B cell (primary cell): Measurements from ENCODE around the gene ARHGAP32. TPM values are rescaled to one million over a fixed set of nuclear protein-coding genes. Genes with fewer than 3 reads are reported as not detected.

ENCODE experiments used
- ATAC-seq: fragments of 200-7000 bp; cut with Tn5 transposase; one replicate; pipeline ENCODE4 v1.10.0; 2021; ENCODE audit warnings: low read depth, mild to moderate bottlenecking, moderate number of reproducible peaks, moderate library complexity
- CTCF ChIA-PET: fragments of 350-600 bp; sonication (Branson Sonifier 250); formaldehyde crosslinking; loops from one replicate; lab custom pipeline; 2021; ENCODE audit warnings: antibody characterized with exemption, inconsistent platforms; lab: Charles Lee
- POLR2A ChIA-PET: fragments of 350-600 bp; sonication (Branson Sonifier 250); formaldehyde crosslinking; loops from one replicate; lab custom pipeline; 2021; ENCODE audit warnings: antibody characterized with exemption; lab: Charles Lee
- DNase-seq: peaks from one replicate; pipeline ENCODE4 v3.0.0; 2013
- H2AFZ ChIP-seq: 2 replicates; pipeline ENCODE4 v1.6.1; 2012; ENCODE audit warnings: mild to moderate bottlenecking, low read depth, low read length; ENCODE audit not compliant: insufficient read depth, poor library complexity, severe bottlenecking
- H3K27ac ChIP-seq, 2 donors: 1 replicate in 1 of 2; 2 replicates in 1 of 2; pipeline ENCODE4 v1.5.1; 2012 to 2013; ENCODE audit warnings: low read length in 2 of 2, mild to moderate bottlenecking in 2 of 2, moderate library complexity in 1 of 2
- H3K27me3 ChIP-seq, 4 experiments: fragments of 200-600 bp in 1 of 4; sonication (generic) in 1 of 4; replicated peaks in 1 of 4; 1 replicate in 2 of 4; 2 replicates in 2 of 4; pipeline versions ENCODE4 v1.6.1 to v1.7.0; 2013 to 2016; ENCODE audit warnings: low read length in 3 of 4, mild to moderate bottlenecking in 2 of 4, mixed read lengths in 1 of 4, moderate library complexity in 1 of 4; ENCODE audit not compliant: insufficient read depth in 4 of 4, control insufficient read depth in 3 of 4; ENCODE audit errors: control extremely low read depth in 1 of 4
- H3K36me3 ChIP-seq, 2 experiments: replicated peaks in 1 of 2; 1 replicate in 1 of 2; 2 replicates in 1 of 2; pipeline versions ENCODE4 v1.6.1 to v1.7.1; 2013; ENCODE audit warnings: low read length in 1 of 2; ENCODE audit not compliant: insufficient read depth in 2 of 2, control insufficient read depth in 1 of 2; ENCODE audit errors: control extremely low read depth in 1 of 2, extremely low read depth in 1 of 2
- H3K4me1 ChIP-seq, 2 donors: fragments of 200-600 bp in 1 of 2; sonication (generic) in 1 of 2; 1 replicate in 1 of 2; 2 replicates in 1 of 2; pipeline versions ENCODE4 v1.5.1 to v1.6.1; 2013 to 2017; ENCODE audit warnings: low read length in 2 of 2; ENCODE audit not compliant: control insufficient read depth in 2 of 2, insufficient read depth in 2 of 2
- H3K4me2 ChIP-seq: replicated peaks from 2 replicates; pipeline ENCODE3; 2012; ENCODE audit warnings: mild to moderate bottlenecking, low read depth, low read length; ENCODE audit not compliant: poor library complexity, severe bottlenecking
- H3K4me3 ChIP-seq, 5 experiments: fragments of 200-600 bp in 1 of 5; sonication (generic) in 1 of 5; 1 replicate in 3 of 5; 2 replicates in 2 of 5; pipeline versions ENCODE4 v1.5.1 to v1.7.0; 2011 to 2016; ENCODE audit warnings: low read length in 4 of 5, mild to moderate bottlenecking in 4 of 5, low read depth in 2 of 5, control low read depth in 1 of 5, moderate library complexity in 1 of 5; ENCODE audit not compliant: insufficient read depth in 1 of 5; ENCODE audit errors: control extremely low read depth in 1 of 5, extremely low read depth in 1 of 5
- H3K79me2 ChIP-seq: fragments of 200-600 bp; sonication (generic); one replicate; pipeline ENCODE4 v1.6.0; 2016; ENCODE audit warnings: low read length; ENCODE audit not compliant: control insufficient read depth, insufficient read depth
- H3K9ac ChIP-seq: fragments of 200-600 bp; sonication (generic); 2 replicates; pipeline ENCODE4 v1.6.1; 2017; ENCODE audit warnings: mild to moderate bottlenecking, low read length, moderate library complexity
- H3K9me3 ChIP-seq, 3 donors: one replicate each; pipeline versions ENCODE4 v1.6.1 to v1.7.1; 2013; ENCODE audit warnings: low read length in 2 of 3; ENCODE audit not compliant: control insufficient read depth in 2 of 3, insufficient read depth in 1 of 3; ENCODE audit errors: control extremely low read depth in 1 of 3
- H4K20me1 ChIP-seq: 2 replicates; pipeline ENCODE4 v1.6.0; 2012; ENCODE audit warnings: mild to moderate bottlenecking, low read length; ENCODE audit not compliant: insufficient read depth, control insufficient read depth, poor library complexity, severe bottlenecking
- H3K27ac Mint-ChIP-seq: one replicate; pipeline ENCODE4 v1.8.0; 2021; ENCODE audit warnings: mixed read lengths
- H3K27me3 Mint-ChIP-seq: one replicate; pipeline ENCODE4 v1.8.0; 2021; ENCODE audit warnings: mixed read lengths
- H3K4me1 Mint-ChIP-seq: one replicate; pipeline ENCODE4 v1.8.0; 2021; ENCODE audit warnings: mixed read lengths
- H3K4me3 Mint-ChIP-seq: one replicate; pipeline ENCODE4 v1.8.0; 2021; ENCODE audit warnings: mixed read lengths
- H3K9me3 Mint-ChIP-seq: one replicate; pipeline ENCODE4 v1.8.0; 2022; ENCODE audit warnings: mixed read lengths; ENCODE audit not compliant: insufficient read depth
- EZH2 ChIP-seq: IDR thresholded peaks from 2 replicates; pipeline ENCODE4 v1.6.1; 2012; ENCODE audit warnings: borderline replicate concordance, low read depth, mild to moderate bottlenecking, moderate library complexity, low read length; ENCODE audit not compliant: insufficient read depth, poor library complexity, severe bottlenecking
- WGBS: methylation state at CpG from one replicate; pipeline ENCODE4 v1.1.5; 2013; ENCODE audit warnings: missing lambda C conversion rate; ENCODE audit not compliant: insufficient coverage; 5-methylcytosine and 5-hydroxymethylcytosine counted together
- intact Hi-C: fragments of 100-400 bp; cut with micrococcal nuclease; formaldehyde crosslinking; loops from one replicate; pipeline ENCODE4 v1.10.0; 2022
- polyA plus RNA-seq: library from polyadenylated mRNA; depleted of rRNA; stranded (reverse); fragments of >200 nt; gene quantifications from 2 replicates; pipeline ENCODE4 v1.2.3, GENCODE V29; 2012
- total RNA-seq, 2 donors: library from RNA; stranded (reverse); fragments of 120-200 nt in 1 of 2; gene quantifications; 1 replicate in 1 of 2; 2 replicates in 1 of 2; pipeline versions ENCODE4 v1.2.3 to v1.2.4, GENCODE V29; 2013 to 2022
- TF ChIP-seq, protein P1 (sequence below): fragments of 200-600 bp; IDR thresholded peaks from one replicate; pipeline ENCODE4 v1.8.0; 2022; ENCODE audit warnings: antibody characterized with exemption, mild to moderate bottlenecking

Gene ARHGAP32
- total and polyA plus RNA-seq, 2 donors (not counting 1 experiment from before 2014, with no cell fraction given): 4.4 to 10.6 TPM

DNA sequence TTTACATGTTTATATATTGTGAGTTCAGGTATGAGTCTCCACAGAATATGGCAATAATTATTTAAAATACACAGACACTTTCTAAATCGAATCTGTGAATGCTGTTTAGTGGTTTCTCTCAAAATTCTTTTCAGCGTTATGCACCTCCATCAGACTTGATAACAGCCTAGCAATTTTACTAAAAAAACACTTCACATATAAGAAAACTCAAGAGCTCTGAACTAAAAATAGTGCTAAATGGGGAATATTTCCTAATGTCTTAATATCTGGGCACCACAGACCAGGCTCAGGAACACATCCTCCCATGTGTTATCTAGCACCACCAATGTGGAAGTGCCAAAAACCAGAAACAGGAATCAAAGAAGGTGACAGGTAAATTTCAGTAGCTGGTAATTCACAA, 47.9 kb downstream of the ARHGAP32 start:
- no CpG with 5 or more reads among the region's 2 CpGs for WGBS
- Mint-ChIP-seq H3K27ac (no peak overlapping the region), H3K4me3 (no peak overlapping the region), H3K27me3 (no peaks in the 10 kb centered on the region), H3K9me3 (no peaks in the 10 kb centered on the region), H3K4me1 (no peaks in the 10 kb centered on the region)
- H2AFZ ChIP-seq: no peak overlapping the region
- no peaks in the 10 kb centered on the region for H3K27me3 ChIP-seq
- no peaks in the 10 kb centered on the region for H3K4me1 ChIP-seq
- H3K36me3 ChIP-seq: no peaks in the 10 kb centered on the region
- ChIA-PET POLR2A (no interaction called here), CTCF (no interaction called here)
- peaks cover 0 to 14% (median 0%) of the 10 kb centered on the region in 3 donors for H3K9me3 ChIP-seq
- no peaks in the 10 kb centered on the region for H4K20me1 ChIP-seq
- DNase-seq (no peak), ATAC-seq (no peak)
- TF ChIP-seq, protein P1, sequence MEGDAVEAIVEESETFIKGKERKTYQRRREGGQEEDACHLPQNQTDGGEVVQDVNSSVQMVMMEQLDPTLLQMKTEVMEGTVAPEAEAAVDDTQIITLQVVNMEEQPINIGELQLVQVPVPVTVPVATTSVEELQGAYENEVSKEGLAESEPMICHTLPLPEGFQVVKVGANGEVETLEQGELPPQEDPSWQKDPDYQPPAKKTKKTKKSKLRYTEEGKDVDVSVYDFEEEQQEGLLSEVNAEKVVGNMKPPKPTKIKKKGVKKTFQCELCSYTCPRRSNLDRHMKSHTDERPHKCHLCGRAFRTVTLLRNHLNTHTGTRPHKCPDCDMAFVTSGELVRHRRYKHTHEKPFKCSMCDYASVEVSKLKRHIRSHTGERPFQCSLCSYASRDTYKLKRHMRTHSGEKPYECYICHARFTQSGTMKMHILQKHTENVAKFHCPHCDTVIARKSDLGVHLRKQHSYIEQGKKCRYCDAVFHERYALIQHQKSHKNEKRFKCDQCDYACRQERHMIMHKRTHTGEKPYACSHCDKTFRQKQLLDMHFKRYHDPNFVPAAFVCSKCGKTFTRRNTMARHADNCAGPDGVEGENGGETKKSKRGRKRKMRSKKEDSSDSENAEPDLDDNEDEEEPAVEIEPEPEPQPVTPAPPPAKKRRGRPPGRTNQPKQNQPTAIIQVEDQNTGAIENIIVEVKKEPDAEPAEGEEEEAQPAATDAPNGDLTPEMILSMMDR: no peak
- no peak overlapping the region for H3K4me3 ChIP-seq
- H3K79me2 ChIP-seq: peaks cover 4% of the 10 kb centered on the region
- no peak overlapping the region for H3K9ac ChIP-seq
- no peak overlapping the region for H3K27ac ChIP-seq
- intact Hi-C loops: no loop called here
- no peak overlapping the region for H3K4me2 ChIP-seq

DNA sequence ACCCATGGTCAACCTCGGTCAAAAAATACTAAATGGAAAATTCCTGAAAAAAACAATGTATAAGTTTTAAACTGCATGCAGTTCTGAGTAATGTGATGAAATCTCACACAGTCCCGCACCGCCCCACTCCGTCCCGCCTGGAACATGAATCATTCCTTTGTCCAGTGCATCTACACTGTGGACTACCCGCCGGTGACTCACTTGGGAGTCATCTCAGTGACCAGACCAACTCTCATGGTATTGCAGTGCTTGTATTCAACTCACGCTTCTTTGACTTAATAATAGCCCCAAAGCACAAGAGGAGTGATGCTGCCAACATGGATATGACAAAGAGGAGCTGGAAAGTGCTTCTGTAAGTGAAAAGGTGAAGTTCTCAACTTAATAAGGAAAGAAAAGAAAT, 48.8 kb downstream of the ARHGAP32 start:
- H3K4me1 ChIP-seq: no peaks in the 10 kb centered on the region
- H3K4me2 ChIP-seq: no peak overlapping the region
- Mint-ChIP-seq H3K4me1 (no peaks in the 10 kb centered on the region), H3K4me3 (no peak overlapping the region), H3K27ac (no peak overlapping the region), H3K27me3 (no peaks in the 10 kb centered on the region), H3K9me3 (no peaks in the 10 kb centered on the region)
- no peak overlapping the region for H3K9ac ChIP-seq
- no peak overlapping the region for H3K27ac ChIP-seq
- DNase-seq: no peak
- no peak overlapping the region for H3K4me3 ChIP-seq
- CTCF ChIA-PET: no interaction called here
- POLR2A ChIA-PET: no interaction called here
- H4K20me1 ChIP-seq: no peaks in the 10 kb centered on the region
- 97% methylated on average over 6 of the region's 8 CpGs for WGBS
- no peak for TF ChIP-seq EZH2
- TF ChIP-seq, protein P1: no peak
- no peaks in the 10 kb centered on the region for H3K79me2 ChIP-seq
- no peak for ATAC-seq
- H3K36me3 ChIP-seq: no peaks in the 10 kb centered on the region
- H3K9me3 ChIP-seq: peaks cover 0 to 4% (median 0%) of the 10 kb centered on the region in 3 donors
- intact Hi-C loops: no loop called here
- H2AFZ ChIP-seq: no peak overlapping the region
- H3K27me3 ChIP-seq: no peaks in the 10 kb centered on the region
